ENCODE data around the gene CASKIN2.

- TF ChIP-seq NFIC (IDR thresholded peaks at IDR 0.05) (no peak), TCF12 (IDR thresholded peaks at IDR 0.05; ENCODE audit: low read depth) (no peak), EP300 (IDR thresholded peaks at IDR 0.05; ENCODE audit: borderline replicate concordance) (no peak), MAX (IDR thresholded peaks at IDR 0.05) (no peak), CREB1 (IDR thresholded peaks at IDR 0.05; ENCODE audit: low read depth) (no peak), RAD21 (IDR thresholded peaks at IDR 0.05; ENCODE audit: low read depth) (no peak), REST (IDR thresholded peaks at IDR 0.05; ENCODE audit: low read depth) (no peak), FOXM1 (IDR thresholded peaks at IDR 0.05; ENCODE audit: borderline replicate concordance, low read depth) (no peak), CEBPB (IDR thresholded peaks at IDR 0.05) (no peak), EGR1 (IDR thresholded peaks at IDR 0.05) (no peak), YY1 (IDR thresholded peaks at IDR 0.05; ENCODE audit: low read depth) (no peak), TEAD4 (IDR thresholded peaks at IDR 0.05) (no peak), TAF1 (IDR thresholded peaks at IDR 0.05; ENCODE audit: low read depth) (no peak), USF1 (IDR thresholded peaks at IDR 0.05) (no peak)
Measured at GRCh38 chr17:75494326-75494877, 20.9 kb downstream of the CASKIN2 start.

Data from Ishikawa (cell line).